ENCODE measurements around the gene S100P.

DNA sequence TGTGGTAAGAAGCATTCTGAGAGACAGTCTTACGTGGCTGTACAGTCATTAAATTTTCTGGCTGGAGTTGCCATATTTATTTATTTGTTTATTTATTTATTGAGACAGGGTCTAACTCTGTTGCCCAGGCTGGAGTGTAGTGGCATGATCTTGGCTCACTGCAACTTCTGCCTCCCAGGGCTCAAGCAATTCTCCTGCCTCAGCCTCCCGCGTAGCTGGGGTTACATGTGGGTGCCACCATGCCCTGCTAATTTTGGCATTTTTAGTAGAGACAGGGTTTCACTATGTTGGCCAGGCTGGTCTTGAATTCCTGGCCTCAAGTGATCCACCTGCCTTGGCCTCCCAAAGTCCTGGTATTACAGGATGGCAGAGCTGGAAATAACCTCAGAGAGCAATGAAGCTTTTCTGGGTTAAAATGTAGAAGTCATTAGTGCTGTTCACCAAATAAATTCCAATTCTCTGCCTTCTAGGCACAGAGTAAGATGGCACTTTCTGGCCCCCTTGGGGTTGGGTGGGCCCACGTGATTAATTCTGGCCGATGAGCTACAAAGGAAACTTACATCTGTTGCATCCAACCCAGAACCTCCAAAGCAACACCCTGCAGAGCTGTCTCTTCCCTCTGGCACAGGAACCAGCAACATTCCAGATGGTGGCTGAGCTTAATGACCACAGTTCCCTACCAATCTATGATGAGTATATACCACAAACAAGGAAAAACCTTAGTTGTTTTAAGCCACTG, 48.7 kb upstream of the S100P start:
- TF ChIP-seq, protein P1, sequence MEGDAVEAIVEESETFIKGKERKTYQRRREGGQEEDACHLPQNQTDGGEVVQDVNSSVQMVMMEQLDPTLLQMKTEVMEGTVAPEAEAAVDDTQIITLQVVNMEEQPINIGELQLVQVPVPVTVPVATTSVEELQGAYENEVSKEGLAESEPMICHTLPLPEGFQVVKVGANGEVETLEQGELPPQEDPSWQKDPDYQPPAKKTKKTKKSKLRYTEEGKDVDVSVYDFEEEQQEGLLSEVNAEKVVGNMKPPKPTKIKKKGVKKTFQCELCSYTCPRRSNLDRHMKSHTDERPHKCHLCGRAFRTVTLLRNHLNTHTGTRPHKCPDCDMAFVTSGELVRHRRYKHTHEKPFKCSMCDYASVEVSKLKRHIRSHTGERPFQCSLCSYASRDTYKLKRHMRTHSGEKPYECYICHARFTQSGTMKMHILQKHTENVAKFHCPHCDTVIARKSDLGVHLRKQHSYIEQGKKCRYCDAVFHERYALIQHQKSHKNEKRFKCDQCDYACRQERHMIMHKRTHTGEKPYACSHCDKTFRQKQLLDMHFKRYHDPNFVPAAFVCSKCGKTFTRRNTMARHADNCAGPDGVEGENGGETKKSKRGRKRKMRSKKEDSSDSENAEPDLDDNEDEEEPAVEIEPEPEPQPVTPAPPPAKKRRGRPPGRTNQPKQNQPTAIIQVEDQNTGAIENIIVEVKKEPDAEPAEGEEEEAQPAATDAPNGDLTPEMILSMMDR (IDR thresholded peaks at IDR 0.05): no peak
- no peak for TF ChIP-seq POLR2AphosphoS5 (IDR thresholded peaks at IDR 0.05)

Measured in gastroesophageal sphincter (tissue), 3 donors.